SJSA1 (cell line): ENCODE measurements around the gene TMEM131L. TPM values are rescaled to one million over a fixed set of nuclear protein-coding genes. Genes with fewer than 3 reads are reported as not detected.
"Not testable (repeated sequence)": the region's sequence is repeated elsewhere in the genome, so short reads cannot be mapped to it uniquely, and the experiment has no call there.

Experiments used
- DNase-seq, 2 experiments: peaks; one replicate each; pipeline ENCODE4 v3.0.0-alpha.2; 2015 to 2020; ENCODE audit warnings: low spot score in 2 of 2, low read depth in 1 of 2
- H3K27ac ChIP-seq: fragments of 250-450 bp; sonication (Bioruptor Pico); 2 replicates; pipeline ENCODE4 v1.5.1; 2020; ENCODE audit warnings: mild to moderate bottlenecking, moderate library complexity
- H3K27me3 ChIP-seq: fragments of 250-450 bp; sonication (Bioruptor Pico); replicated peaks from 2 replicates; pipeline ENCODE4 v1.5.1; 2020; ENCODE audit warnings: mild to moderate bottlenecking, moderate library complexity
- H3K36me3 ChIP-seq: fragments of 250-450 bp; sonication (Bioruptor Pico); 2 replicates; pipeline ENCODE4 v1.5.1; 2020; ENCODE audit warnings: mild to moderate bottlenecking
- H3K4me1 ChIP-seq: fragments of 250-450 bp; sonication (Bioruptor Pico); replicated peaks from 2 replicates; pipeline ENCODE4 v1.6.1; 2021; ENCODE audit warnings: mild to moderate bottlenecking
- H3K4me3 ChIP-seq: fragments of 250-450 bp; sonication (Bioruptor Pico); 2 replicates; pipeline ENCODE4 v1.5.1; 2020; ENCODE audit warnings: mild to moderate bottlenecking
- H3K9me3 ChIP-seq: fragments of 250-450 bp; sonication (Bioruptor Pico); replicated peaks from 2 replicates; pipeline ENCODE4 v1.5.1; 2020; ENCODE audit warnings: mild to moderate bottlenecking
- total RNA-seq: library from RNA; depleted of rRNA; stranded (reverse); fragments of >200 nt; shearing (Covaris generic); gene quantifications from 2 replicates; pipeline ENCODE4 v1.2.3, GENCODE V29; 2014

The TMEM131L gene
- total RNA-seq, 1 experiment from 2014 or later = 12.7 TPM

GRCh38 chr4:153494562-153494961 is 28.4 kb downstream of the TMEM131L start:
- Histone ChIP-seq H3K27me3 (no peaks in the 10 kb centered on the region), H3K9me3 (no peaks in the 10 kb centered on the region), H3K4me3 (no peak overlapping the region), H3K27ac (no peak overlapping the region), H3K4me1 (peaks cover 16% of the 10 kb centered on the region), H3K36me3 (no peaks in the 10 kb centered on the region)
- DNase-seq = no peak

DNA sequence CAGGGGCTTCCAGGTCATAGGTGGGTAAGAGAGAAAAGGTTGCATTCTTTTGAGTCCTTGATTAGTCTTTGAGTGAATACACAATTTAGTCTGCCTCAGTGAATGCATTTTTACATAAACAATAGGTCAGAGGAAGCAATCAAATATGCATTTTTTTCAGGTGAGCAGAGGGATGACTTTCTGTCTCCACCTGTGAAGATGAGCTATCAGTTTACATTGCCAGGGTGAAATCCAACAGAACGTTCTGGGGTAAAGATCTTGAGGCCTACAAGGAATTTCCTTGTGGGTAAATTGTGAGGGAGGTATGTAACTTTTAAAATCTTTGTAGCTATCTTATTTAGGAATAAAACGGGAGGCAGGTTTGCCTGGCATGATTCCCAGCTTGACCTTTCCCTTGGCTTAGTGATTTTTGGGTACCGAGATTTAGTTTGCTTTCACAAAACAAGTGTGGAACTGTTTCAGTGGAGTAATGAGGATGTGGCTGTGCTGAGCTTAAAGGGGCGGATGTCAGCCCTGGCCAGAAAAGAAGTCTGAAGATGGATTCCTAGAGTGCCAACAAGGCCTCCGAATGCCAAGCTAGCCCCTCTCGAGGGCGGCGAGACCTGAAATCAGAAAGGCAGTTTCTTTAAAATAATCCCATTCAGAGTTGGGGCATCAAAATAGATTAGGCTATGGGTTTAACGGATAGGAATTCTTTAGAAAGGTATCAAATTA is 29.5 kb downstream of the TMEM131L start:
- Histone ChIP-seq H3K4me3 (no peak overlapping the region), H3K4me1 (peaks cover 9% of the 10 kb centered on the region), H3K27ac (no peak overlapping the region), H3K36me3 (no peaks in the 10 kb centered on the region), H3K9me3 (no peaks in the 10 kb centered on the region), H3K27me3 (no peaks in the 10 kb centered on the region)
- DNase-seq = no peak

- H3K4me3 ChIP-seq = no peak overlapping the region
- H3K9me3 ChIP-seq = no peaks in the 10 kb centered on the region
- no peaks in the 10 kb centered on the region for H3K27me3 ChIP-seq
- H3K27ac ChIP-seq = no peak overlapping the region
- peaks cover 9% of the 10 kb centered on the region for H3K4me1 ChIP-seq
- DNase-seq = no peak
- H3K36me3 ChIP-seq = no peaks in the 10 kb centered on the region
Observed at GRCh38 chr4:153497091-153497531, 31.0 kb downstream of the TMEM131L start.

DNA sequence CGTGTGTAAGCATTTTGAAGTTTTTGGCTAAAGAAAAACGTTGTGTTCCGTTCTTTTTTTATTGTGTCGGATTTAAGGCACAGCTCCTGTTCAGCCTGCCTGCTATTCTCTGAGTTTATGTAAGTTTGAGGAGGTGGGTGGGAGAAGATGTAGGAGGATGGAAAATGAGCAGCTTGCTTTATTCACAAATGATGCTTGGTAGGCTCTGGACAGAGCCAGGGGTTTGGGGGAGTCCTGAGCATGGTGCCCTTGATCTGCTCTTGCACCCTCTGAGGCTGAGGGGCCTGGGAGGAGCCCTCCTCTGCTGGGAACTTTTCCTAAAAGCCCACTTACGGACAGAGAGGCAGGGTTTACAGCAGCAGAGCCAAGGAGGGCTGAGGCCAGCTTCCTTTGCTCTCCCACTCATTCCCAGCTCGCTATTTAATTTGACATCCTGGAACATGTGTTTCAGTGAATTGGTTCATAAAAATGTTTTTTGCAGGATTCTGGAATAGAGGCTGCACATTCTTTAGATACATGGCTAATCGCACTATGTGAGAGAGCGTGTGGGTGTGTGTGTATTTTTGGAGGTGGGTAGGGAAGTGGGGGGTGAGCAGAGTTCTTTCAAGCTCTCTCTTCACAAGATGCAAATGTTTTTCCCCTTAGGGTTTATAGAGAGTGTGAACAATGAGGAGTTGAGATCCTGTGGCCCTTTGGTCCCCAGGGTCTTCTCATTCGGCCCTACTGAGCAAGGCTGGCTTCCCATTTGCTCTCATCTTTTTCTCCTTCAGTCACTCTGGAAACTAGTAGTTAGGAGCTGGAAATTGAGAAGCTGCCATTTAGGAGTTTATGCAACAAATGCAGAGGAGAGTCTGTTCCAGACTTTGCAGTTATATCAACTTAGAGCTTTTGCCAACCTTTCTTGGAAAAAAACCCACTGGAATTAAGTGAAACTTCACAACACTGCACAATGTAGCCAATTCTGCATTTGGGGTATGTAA is 32.1 kb downstream of the TMEM131L start:
- DNase-seq = no peak
- no peak overlapping the region for H3K4me3 ChIP-seq
- H3K36me3 ChIP-seq = no peaks in the 10 kb centered on the region
- H3K4me1 ChIP-seq = peaks cover 12% of the 10 kb centered on the region
- H3K27me3 ChIP-seq = no peaks in the 10 kb centered on the region
- H3K27ac ChIP-seq = no peak overlapping the region
- no peaks in the 10 kb centered on the region for H3K9me3 ChIP-seq

DNA sequence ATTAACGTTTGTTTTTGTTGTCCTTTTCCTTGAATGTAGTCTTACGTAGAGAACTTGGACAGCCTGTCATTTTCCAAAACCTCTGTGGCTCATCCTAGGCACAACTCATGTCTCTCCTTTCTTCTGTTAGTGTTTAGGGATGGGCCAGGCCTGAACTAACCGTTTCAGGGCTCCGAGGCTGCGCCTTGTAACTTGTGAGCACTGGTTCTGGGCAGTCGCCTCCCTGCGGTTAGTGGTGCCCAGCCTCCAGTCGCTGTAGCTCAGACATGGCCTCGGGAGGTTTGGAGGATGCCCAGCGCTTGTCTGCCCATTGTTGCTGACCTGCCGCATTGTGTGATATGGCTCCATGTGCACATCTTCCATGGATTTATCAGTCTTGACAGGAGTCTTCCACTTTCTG is 32.8 kb downstream of the TMEM131L start:
- no peak overlapping the region for H3K4me3 ChIP-seq
- H3K27me3 ChIP-seq = no peaks in the 10 kb centered on the region

DNA sequence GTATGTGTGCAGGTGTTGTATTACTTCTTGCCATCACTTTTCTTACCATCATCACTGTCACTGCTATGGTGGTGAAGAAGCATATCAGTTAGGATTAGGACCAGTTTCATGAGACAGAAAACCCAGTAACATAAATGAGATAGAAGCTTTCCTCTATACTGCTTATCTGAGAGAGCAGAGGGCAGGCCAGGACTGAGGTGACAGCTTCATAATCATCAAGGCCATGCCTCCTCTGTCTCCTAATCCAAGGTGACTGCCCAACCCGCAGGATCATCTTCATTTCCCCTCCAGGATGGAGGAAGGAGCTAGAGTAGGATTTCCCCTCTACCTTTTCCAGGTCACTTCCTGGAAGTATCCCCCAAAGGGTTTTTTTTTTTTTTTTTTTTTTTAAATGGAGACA is 35.4 kb downstream of the TMEM131L start:
- Histone ChIP-seq H3K27me3 (no peaks in the 10 kb centered on the region), H3K4me1 (peaks cover 17% of the 10 kb centered on the region), H3K36me3 (no peaks in the 10 kb centered on the region), H3K9me3 (no peaks in the 10 kb centered on the region), H3K4me3 (no peak overlapping the region), H3K27ac (no peak overlapping the region)
- no peak for DNase-seq

More for the DNA sequence above, 32.8 kb downstream of the TMEM131L start:
- DNase-seq = no peak
- Histone ChIP-seq H3K9me3 (no peaks in the 10 kb centered on the region), H3K4me1 (peaks cover 5% of the 10 kb centered on the region), H3K36me3 (no peaks in the 10 kb centered on the region), H3K27ac (no peak overlapping the region)

DNA sequence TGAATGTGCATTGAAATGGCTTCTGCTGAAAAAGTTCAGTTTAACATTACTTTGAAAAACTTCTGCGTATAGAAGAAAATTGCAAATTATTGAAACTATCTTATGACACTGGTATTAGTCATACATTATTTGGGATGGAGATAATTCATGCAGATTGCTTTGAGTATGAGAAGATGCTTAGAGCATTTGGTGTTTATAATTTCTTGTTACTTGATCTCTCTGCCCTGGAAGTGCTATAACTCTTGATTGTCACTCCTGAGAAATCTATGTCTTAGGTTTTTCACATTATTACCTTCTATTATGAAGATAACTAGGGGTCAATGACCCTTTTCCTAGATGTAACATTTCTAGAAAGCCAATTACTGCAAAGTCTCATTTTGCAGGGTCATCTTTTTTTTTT is 36.4 kb downstream of the TMEM131L start:
- H3K27ac ChIP-seq = no peak overlapping the region
- no peaks in the 10 kb centered on the region for H3K9me3 ChIP-seq
- H3K27me3 ChIP-seq = no peaks in the 10 kb centered on the region
- no peak for DNase-seq
- no peak overlapping the region for H3K4me3 ChIP-seq
- H3K4me1 ChIP-seq = peaks cover 22% of the 10 kb centered on the region
- no peaks in the 10 kb centered on the region for H3K36me3 ChIP-seq

- H3K4me3 ChIP-seq = no peak overlapping the region
- H3K36me3 ChIP-seq = no peaks in the 10 kb centered on the region
- no peaks in the 10 kb centered on the region for H3K27me3 ChIP-seq
- H3K4me1 ChIP-seq = peaks cover 22% of the 10 kb centered on the region
- H3K9me3 ChIP-seq = no peaks in the 10 kb centered on the region
- peak in 1 of 2 experiments; percentile 44 for DNase-seq
- no peak overlapping the region for H3K27ac ChIP-seq
Observed at GRCh38 chr4:153506341-153507309, 40.5 kb downstream of the TMEM131L start.

GRCh38 chr4:153507310-153508073 is 41.3 kb downstream of the TMEM131L start:
- H3K4me1 ChIP-seq = peaks cover 30% of the 10 kb centered on the region
- DNase-seq = no peak
- no peak overlapping the region for H3K27ac ChIP-seq
- H3K36me3 ChIP-seq = no peaks in the 10 kb centered on the region
- no peaks in the 10 kb centered on the region for H3K27me3 ChIP-seq
- no peaks in the 10 kb centered on the region for H3K9me3 ChIP-seq
- H3K4me3 ChIP-seq = no peak overlapping the region

DNA sequence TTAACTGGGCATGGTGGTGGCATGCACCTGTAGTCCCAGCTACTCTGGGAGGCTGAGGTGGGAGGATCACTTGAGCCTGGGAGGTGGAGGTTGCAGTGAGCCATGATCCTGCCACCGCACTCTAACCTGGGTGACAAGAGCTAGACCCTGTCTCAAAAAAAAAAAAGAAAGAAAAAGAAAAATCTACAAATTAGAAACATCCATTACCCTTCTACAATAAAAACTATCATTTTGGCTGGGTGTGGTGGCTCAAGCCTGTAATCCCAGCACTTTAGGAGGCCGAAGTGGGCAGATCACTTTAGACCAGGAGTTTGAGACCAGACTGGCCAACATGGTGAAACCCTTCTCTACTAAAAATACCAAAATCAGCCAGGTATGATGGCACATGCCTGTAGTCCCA is 43.1 kb downstream of the TMEM131L start:
- H3K36me3 ChIP-seq, H3K27me3 ChIP-seq, H3K27ac ChIP-seq, DNase-seq, H3K9me3 ChIP-seq, H3K4me3 ChIP-seq: not testable (repeated sequence)
- peaks cover 42% of the 10 kb centered on the region for H3K4me1 ChIP-seq

DNA sequence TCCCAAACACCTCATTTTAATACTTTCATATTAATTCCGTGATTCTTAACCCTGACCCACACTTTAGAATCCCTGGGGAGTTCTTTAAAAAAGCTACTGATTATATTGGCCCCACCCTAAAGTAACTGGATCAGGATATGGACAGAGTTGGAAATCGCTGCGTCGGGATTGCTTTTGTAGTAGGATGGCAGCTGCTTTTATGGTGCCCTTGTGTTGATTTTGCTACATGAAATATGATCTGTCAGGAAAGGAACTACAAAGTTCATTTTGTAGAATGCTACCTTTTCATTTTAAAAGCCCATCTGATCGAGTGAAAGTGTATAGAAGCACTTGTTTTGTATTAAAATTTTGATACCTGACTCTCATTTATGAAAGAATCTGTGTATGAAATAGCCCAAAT is 43.6 kb downstream of the TMEM131L start:
- Histone ChIP-seq H3K27me3 (no peaks in the 10 kb centered on the region), H3K36me3 (no peaks in the 10 kb centered on the region), H3K9me3 (no peaks in the 10 kb centered on the region), H3K4me1 (peaks cover 48% of the 10 kb centered on the region), H3K27ac (no peak overlapping the region), H3K4me3 (no peak overlapping the region)
- no peak for DNase-seq

GRCh38 chr4:153510252-153511001 is 44.3 kb downstream of the TMEM131L start:
- H3K27me3 ChIP-seq = no peaks in the 10 kb centered on the region
- no peak overlapping the region for H3K27ac ChIP-seq
- peaks cover 50% of the 10 kb centered on the region for H3K4me1 ChIP-seq
- H3K9me3 ChIP-seq = no peaks in the 10 kb centered on the region
- no peak for DNase-seq
- H3K36me3 ChIP-seq = no peaks in the 10 kb centered on the region
- H3K4me3 ChIP-seq = no peak overlapping the region
